NCI-H446 (cell line): ENCODE measurements around the gene MEIOC.
"Not testable (repeated sequence)": the region's sequence is repeated elsewhere in the genome, so short reads cannot be mapped to it uniquely, and the experiment has no call there.

Experiments
- DNase-seq, 2 experiments: peaks; one replicate each; lab custom pipeline; 2025; lab: John Stamatoyannopoulos, UW

MEIOC gene

DNA sequence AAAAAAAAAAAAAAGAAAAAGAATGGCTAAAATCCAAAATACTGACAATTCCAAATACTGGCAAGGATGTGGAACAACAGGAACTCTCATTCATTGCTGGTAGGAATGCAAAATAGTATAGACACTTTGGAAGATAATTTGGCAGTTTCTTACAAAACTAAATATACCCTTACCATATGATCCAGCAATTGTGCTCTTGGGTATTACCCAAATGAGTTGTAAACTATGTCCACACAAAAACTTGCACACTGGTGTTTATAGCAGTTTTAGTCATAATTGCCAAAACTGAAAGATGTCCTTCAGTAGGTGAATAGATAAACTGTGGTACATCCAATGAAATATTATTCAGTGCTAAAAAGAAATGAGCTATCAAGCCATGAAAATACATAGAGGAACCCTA, 8.5 kb upstream of the MEIOC start:
- DNase-seq, result no peak

DNA sequence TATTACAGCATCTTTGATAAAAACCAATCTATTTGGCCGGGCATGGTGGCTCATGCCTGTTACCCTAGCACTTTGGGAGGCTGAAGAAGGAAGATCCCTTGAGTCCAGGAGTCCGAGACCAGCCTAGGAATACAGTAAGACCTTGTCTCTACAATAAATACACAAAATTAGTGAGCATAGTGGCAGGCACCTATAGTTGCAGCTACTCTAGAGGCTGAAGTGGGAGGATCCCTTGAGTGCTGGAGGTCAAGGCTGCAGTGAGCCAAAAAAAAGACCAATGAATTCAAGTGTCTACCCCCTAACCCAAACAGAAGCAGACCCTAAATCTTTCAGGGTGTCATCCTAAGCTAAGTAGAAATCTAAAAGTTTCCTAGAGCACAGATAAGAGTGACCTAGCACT, 7.3 kb upstream of the MEIOC start:
- no peak for DNase-seq

DNA sequence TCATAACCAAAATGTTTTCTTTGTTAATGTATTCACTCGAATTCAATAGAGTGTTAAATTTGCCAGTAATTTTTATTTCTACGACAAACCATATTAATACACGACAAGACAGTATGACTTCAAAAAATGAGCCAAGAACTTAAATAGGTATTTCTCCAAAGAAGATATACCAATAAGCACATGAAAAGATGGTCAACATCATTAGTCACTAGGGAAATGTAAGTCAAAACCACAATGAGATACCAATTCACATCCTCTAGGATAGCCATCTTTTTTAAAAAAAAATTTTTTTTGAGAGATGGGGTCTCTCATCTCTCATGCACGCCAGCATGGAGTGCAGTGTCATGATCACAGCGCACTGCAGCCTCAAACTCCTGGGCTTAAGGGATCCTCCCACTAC, 5.0 kb upstream of the MEIOC start:
- DNase-seq, result no peak

DNA sequence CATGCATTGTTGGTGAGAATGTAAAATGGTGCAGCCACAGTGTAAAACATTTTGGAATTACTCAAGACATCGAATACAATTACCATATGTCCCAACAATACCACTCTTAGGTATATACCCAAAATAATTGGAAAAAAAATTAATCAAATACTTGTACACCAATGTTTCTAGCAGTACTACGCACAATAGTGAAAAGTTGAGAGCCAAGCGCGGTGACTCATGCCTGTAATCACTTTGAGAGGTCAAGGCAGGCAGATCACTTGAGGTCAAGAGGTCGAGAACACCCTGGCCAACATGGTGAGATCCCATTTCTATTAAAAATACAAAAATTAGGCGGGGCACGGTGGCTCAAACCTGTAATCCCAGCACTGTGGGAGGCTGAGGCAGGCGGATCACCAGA, 3.5 kb upstream of the MEIOC start:
- DNase-seq, result no peak

DNA sequence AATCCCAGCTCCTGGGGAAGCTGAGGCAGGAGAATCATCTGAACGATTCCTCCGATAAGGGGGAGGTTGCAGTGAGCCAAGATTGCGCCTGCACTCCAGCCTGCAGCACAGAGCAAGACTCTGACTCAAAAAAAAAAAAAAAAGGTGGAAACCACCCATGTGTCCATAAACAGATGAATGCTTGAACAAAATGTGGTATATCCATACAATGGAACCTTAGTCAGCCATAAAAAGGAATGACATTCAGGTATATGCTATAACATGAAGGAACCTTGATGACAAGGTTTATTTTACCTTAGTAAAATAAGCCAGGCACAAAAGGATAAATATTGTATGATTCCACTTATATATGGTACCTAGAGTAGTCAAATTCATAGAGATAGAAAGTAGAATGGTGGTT, 2.9 kb upstream of the MEIOC start:
- DNase-seq, result no peak

DNA sequence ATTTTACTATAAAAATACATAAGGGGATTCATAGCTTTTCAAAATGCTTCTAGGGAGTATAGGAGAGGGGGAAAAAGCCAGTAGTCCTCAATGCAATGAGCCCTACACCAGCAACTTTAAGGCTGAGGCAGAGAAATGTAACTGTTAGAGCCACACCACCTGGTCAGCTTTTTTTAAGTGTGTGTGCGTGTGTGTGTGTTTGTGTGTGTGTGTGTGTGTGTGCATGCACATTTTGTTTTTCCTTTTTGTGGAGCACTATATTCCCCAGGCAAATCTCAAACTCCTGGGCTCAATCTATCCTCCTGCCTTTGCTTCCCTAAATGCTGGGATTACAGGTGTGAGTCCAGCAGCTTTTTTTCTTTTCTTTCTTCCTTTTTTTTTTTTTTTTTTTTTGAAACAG, 2.3 kb upstream of the MEIOC start:
- no peak for DNase-seq

DNA sequence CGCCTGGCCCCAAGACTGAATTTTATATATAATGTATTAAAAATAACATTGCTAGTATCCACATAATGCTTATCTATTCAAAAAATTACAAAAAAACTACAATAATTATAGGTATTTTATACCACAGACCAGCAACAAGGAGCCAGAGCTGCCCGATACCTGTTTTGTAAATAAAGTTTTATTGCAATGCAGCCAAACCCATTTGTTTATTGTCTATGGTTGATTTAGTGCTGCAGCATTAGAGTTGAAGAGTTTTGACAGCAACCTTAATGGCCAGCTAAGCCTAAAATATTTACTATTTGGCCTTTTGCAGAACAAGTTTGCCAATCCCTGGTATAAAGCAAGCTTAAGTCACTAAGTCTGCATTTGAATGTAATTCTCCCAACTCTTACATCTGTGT, 5.6 kb downstream of the MEIOC start:
- no peak for DNase-seq

DNA sequence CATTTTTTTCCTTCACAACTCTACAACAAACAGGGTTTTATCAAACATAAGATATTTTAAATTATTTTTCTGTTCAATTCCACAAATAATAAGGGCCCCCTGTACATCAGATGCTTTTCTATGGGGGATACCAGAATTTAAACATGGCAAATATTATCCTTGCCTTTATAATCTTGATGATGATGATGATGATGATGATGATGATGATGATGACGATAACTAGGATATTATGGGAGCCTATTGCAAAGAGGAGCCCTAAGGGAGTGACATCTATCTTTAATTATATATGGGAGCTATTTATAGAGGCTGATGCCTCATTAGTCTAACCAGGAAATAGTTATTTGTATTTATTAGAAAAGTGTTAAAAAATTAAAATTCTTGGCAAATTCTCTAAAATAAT, 6.8 kb downstream of the MEIOC start:
- DNase-seq, result no peak

DNA sequence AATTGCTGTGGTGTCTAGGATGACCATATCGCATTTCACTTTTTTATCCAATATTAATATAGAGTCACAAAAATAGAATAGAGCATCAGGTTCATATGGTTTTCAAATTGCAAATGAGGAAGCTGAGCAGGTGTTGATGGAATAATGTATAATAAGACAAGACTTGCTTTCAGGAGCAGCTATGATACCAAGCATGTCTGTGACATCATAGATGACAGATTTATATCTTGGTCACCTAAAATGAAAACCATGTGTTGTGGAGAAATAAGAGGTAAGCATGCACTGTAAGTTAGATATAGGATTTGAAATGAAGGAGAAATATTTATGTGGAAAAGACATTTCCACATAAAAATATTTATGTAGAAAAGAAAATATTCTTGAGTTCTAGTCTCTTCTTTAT, 8.6 kb downstream of the MEIOC start:
- DNase-seq, result no peak

DNA sequence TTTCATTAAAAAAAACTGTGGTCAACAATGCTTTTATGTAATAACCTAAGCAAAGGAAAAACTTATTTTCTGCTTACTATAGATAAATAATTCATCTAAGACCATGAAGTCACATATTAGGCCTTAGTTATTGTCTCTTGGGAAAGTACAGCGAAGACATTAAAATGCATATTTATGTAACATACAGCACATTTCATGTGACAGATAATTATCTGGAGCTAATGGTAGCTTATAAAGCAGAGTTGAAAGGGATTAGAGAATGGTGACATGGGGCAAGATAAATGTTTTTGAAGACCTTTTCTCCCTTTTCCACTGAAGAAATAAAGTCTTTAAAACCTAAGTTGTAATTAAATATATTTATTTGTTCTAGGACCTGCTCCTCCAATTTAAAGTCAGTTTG, 9.7 kb downstream of the MEIOC start:
- DNase-seq, result no peak

DNA sequence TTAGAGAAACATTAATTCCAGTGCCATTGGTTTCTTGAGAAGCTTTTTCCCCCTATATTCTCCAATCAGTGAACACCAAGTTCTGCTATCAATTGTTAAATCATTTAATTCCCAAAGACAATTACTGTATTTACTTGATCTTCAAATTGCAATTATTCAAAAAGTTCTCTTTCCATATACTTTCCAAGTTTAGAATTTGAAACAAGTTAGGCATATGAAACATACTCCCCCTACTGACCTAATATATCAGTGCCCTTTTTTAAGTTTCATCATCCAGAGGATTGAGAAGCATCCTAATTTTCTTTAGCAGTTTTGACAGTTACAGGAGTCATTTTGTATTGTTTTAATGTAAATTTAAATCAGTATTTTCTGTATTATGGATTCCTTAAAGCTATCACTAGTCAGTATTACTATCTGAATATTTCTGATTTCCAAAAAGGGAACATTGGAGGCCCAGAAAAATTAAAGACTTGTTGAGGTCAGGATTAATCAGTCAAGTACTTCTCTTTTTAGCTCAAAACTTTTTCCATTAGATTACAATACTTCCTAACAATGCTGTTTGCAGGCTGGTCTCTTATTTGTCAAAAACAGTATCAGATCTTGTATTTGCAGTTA, 16.3 kb downstream of the MEIOC start:
- peak in 1 of 2 experiments; percentile 12 for DNase-seq

DNA sequence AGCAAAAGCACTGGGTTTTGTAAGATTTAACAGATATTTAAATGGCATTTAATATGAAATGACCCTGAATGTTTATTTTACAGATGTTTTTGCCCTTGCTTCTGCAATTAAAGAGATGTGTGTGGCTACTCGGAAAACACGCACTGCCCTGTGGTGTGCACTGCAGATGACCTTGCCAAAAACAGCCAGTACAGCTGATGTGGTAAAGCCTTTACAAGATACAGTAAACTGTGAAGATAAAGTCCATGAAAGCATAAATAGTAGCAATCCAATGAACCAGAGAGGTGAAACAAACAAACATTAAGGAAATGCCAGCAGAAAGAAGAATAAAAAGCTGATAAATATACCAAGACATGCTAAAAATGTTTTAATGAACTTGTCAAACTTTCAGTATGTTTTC, 17.6 kb downstream of the MEIOC start:
- no peak for DNase-seq

DNA sequence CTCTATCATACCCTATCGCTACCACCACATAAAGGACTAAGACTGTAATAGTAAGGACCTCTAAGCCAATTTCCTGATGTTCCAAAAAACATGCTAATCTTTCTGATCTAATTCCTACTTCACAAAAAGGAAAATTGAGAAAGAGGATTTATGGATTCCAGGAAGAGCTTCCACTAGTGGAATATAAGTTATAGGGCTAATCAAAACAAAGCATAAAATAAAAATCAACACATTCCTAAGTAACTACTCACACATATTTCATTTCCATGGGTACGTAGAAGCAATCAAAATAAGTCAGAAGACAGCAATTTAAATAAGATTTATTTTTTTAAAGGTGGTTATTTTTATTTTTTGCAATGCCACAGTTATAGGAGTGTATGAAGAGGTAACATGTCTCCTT, 20.9 kb downstream of the MEIOC start:
- DNase-seq, result no peak

DNA sequence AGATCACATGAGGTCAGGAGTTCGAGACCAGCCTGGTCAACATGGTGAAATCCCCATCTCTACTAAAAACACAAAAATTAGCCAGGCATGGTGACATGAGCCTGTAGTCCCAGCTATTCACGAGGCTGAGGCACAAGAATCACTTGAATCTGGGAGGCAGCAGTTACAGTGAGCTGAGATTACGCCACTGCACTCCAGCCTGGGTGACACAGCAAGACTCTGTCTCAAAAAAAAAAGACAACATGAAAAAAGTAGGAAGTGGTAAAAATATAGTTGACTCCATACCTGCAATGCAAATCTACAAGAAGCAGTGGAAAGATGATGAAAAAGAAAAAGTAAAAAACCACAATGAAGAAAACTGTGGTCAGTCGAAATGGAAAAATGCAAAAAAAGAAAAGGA, 27.0 kb downstream of the MEIOC start:
- DNase-seq, result not testable (repeated sequence)

DNA sequence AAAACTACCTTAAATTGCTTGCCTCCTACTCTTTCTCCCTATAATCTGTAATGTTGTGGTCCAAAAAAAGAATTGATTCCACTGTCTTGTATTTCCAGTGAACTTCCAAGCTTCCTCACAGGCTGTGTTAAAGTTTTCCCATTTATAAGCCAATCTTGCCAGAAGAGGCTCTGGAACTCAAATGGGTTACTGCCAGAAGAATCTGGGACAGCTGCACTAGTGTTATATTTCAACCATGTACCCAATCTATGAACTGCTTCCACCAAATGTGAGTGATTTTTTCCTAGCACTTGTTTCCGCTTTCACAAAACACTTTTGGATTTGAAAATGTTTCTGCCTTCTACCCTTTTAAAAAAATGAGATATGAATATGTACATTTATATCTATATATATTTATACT, 31.5 kb downstream of the MEIOC start:
- DNase-seq, result no peak

DNA sequence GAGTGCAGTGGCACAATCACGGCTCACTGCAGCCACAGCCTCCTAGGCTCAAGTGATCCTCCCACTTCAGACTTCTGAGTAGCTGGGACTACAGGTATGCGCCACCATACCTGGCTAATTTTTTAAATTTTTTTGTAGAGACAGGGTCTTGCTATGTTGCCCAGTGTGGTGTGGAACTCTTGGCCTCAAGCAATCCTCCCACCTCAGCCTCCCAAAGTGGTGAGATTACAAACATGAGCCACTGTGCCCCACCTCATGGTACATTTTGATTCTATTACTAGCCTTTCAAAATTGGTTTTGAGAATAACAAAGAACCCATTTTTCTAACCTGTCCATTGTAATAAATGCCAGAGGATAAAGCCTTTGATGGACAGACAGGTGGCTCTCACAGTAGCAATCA, 31.9 kb downstream of the MEIOC start:
- no peak for DNase-seq

DNA sequence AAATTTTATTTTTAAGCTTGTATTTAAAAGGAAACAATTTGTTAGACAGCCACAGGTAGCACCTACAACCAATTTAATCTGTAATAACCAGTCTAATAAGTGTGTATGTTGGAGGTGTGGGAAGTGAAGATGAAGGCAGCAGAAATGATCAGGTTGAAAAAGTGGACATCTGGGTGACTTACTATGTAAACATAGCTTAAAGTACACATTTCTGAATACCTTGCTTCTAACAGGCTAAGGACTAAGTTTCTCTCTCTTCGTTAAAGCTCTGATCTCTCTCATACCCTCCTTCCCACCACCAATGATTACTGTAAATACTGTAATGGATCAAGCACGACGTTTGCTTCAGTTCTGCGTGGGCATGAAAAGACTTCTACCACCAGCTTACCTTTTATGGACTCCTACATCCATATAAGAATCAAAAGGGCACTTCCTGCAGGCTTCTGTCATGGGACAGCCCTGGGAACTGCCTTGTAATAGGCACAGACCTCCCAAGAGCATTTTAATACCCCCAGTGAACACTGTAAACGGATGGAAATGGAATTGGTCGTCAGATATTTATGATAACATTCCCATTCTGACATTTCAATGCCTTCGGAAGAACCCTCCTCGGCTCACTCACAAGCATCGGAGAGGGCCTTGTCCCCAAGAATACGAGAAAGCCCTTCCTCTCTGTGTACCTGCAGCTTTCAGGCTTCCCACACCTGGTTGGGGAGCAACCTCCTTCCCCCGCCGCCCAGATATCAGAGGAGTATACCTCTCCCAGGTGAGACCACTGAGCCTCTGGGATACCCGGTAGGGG, 32.6 kb downstream of the MEIOC start:
- no peak for DNase-seq

DNA sequence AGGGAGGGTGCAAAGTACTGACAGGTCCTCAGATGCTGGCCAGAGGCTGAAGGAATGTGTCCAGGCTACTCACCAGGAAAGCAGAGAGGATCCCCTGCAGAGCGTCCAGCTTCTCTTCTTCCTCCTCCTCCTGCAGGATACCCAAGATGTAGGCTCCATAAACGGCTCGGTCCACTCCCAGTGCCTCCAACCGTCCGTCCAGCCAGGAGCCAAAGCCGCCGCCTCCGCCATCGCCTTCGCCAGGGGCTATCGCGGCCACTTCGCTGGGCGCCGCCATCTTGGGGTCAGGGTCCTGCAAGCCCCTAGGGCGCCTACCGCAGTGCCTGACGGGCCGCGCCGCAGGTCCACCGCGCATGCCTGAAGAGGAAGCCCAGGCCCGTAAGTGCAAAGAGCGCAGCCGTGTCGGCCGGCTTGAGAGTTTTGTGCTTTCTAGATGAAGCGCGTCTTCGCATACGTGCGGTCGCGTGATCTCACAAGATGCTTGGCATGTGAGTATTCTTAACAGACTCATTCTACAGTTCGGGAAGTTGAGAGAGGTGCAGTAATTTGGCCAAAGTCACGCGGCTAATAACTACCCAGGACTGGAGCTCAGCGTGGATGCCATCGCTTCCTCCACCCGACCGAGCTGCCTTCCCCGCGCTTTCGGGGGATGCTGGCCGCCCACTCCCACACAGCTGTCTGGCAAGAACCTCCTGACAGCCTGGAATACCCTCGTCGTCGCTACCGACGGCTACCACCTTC, 33.4 kb downstream of the MEIOC start, which contains the start of gene CCDC43:
CCDC43 (minus strand) TSS at position 300 of the 741 bp plus-strand sequence; CDS start at position 277, 23 bp downstream.
- peak; percentile 80 to 91 for DNase-seq

DNA sequence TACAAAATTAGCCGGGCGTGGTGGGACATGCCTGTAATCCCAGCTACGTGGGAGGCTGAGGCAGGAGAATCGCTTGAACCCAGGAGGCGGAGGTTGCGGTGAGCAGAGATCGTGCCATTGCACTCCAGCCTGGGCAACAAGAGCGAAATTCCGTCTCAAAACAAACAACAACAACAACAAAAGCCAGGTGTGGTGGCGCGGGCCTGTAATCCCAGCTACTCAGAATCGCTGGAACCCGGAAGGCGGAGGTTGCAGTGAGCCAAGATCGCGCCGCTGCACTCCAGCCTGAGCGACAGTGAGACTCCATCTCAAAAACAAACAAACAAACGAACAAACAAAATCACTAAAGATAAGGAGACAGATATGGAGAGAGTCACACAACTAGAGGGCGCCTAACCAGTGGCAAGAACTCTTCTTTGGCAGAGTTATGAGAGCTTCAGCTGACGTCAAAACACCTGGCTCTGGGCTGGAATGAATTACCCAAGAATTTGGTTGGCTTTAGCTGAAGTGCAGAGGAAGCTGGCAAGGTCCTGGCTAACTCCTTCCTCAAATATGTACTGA, 34.6 kb downstream of the MEIOC start:
- peak in 1 of 2 experiments; percentile 2 for DNase-seq

DNA sequence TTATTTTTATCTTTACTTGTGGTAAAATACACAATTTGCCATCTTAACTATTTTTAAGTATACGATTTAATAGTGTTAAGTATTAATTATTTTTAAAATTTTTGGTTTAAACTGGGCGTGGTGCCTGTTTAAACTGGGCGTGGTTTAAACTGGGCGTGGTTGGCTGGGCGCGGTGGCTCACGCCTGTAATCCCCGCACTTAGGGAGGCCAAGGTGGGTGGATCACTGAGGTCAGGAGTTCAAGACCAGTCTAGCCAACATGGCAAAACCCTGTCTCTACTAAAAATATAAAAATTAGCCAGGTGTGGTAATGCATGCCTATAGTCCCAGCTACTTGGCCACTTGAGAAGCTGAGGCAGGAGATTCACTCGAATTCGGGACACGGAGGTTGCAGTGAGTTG, 37.3 kb downstream of the MEIOC start:
- no peak for DNase-seq

DNA sequence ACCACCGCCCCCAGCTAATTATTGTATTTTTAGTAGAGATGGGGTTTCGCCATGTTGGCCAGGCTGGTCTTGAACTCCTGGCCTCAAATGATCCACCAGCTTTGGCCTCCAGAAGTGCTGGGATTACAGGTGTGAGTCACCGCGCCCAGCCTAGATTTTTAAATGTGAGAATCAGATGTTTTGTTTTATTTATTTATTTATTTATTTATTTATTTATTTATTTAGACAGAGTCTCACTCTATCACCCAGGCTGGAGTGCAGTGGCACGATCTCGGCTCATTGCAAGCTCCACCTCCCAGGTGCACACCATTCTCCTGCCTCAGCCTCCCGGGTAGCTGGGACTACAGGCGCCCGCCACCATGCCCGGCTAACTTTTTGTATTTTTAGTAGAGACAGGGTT, 44.0 kb downstream of the MEIOC start:
- DNase-seq, result not testable (repeated sequence)

DNA sequence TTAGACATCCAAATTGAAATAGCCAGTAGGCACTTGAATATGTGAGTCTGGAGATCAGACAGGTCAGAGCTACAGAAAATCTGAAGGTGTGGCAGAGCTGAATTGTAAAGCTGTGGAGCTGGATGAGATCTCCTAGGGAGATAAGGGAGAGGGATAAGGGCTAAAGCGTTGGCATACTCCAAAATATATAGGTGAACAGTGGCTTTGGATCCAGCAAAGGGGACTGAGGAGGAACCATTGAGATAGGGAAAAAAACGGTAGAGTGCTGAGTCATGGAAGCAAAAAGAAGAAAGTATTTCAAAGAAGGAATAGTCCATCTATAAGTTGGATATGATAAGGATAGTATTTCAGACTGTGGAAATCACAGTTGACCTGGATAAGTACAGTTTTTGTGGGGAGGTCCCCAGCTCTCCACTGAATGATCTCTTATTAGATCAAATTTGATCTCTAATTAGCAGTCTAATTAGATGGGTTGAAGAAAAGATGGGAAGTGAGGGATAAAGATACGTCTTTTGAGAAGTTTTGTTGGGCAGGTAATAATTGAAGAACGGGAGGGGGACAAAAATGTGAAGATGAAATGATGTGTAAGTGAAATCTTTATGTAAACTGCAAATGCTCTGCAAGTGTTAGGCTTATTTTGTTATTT, 51.6 kb downstream of the MEIOC start:
- no peak for DNase-seq
